K562 (cell line): ENCODE results near the gene LIMS1. TPM values are rescaled to one million over a fixed set of nuclear protein-coding genes. Genes with fewer than 3 reads are reported as not detected.

Experiments used
- CBFB ChIP-seq: sonication (generic); formaldehyde crosslinking; IDR thresholded peaks from 2 replicates; pipeline ENCODE4 v1.4.0; 2020; ENCODE audit warnings: mild to moderate bottlenecking, missing genetic modification reagents
- CGGBP1 ChIP-seq: fragments of 250-450 bp; sonication (Bioruptor Pico); IDR thresholded peaks from 2 replicates; pipeline ENCODE4 v1.9.0; 2021; ENCODE audit warnings: mild to moderate bottlenecking
- ELK1 ChIP-seq: sonication (generic); formaldehyde crosslinking; IDR thresholded peaks from 2 replicates; pipeline ENCODE4 v1.8.1; 2022; ENCODE audit warnings: missing genetic modification reagents
- GABPA ChIP-seq: fragments of 200-800 bp; sonication (Bioruptor generic); conservative IDR thresholded peaks from 2 replicates; pipeline ENCODE4 v1.6.1; 2016; ENCODE audit warnings: low read depth, missing genetic modification characterization, missing compliant biosample characterization
- HSF4 ChIP-seq: fragments of 250-450 bp; sonication (Bioruptor Pico); IDR thresholded peaks from 2 replicates; pipeline ENCODE4 v2.1.2; 2022; ENCODE audit warnings: mild to moderate bottlenecking, moderate library complexity, borderline replicate concordance
- KAT2B ChIP-seq: IDR thresholded peaks from one replicate; pipeline ENCODE4 v1.6.1; 2012; ENCODE audit warnings: low read depth, mild to moderate bottlenecking, control low read depth, inconsistent platforms, low read length, moderate library complexity
- KDM4B ChIP-seq, 2 experiments: fragments of 450-650 bp in 1 of 2; sonication (generic) in 1 of 2; IDR thresholded peaks; 2 replicates each; pipeline ENCODE4 v1.6.1; 2016 to 2017; ENCODE audit warnings: borderline replicate concordance in 2 of 2, antibody characterized with exemption in 1 of 2, low read depth in 1 of 2, mild to moderate bottlenecking in 1 of 2
- KLF16 ChIP-seq: IDR thresholded peaks from 2 replicates; pipeline ENCODE4 v1.6.1; 2016; ENCODE audit warnings: antibody characterized with exemption
- MAFF ChIP-seq: IDR thresholded peaks from 2 replicates; pipeline ENCODE4 v1.6.1; 2012; ENCODE audit warnings: low read length, improper control_type of control experiment
- MIER1 ChIP-seq: fragments of 450-650 bp; IDR thresholded peaks from 2 replicates; pipeline ENCODE4 v1.6.1; 2016; ENCODE audit warnings: antibody characterized with exemption, mild to moderate bottlenecking, low read depth
- MLX ChIP-seq, 2 experiments: fragments of 450-650 bp in 1 of 2; sonication (generic) in 1 of 2; formaldehyde crosslinking; conservative IDR thresholded peaks; 2 replicates each; pipeline versions ENCODE4 v1.4.0 to v1.8.1; 2020 to 2022; ENCODE audit warnings: mild to moderate bottlenecking in 1 of 2, missing genetic modification reagents in 1 of 2
- NEUROD1 ChIP-seq: fragments of 150-350 bp; IDR thresholded peaks from 2 replicates; pipeline ENCODE4 v1.6.1; 2014; ENCODE audit warnings: borderline replicate concordance, low read length, low read depth; ENCODE audit not compliant: partially characterized antibody
- PKNOX1 ChIP-seq: fragments of 450-650 bp; IDR thresholded peaks from 2 replicates; pipeline ENCODE4 v1.6.1; 2016
- PTTG1 ChIP-seq: fragments of 450-650 bp; IDR thresholded peaks from 2 replicates; pipeline ENCODE4 v1.6.1; 2016; ENCODE audit warnings: low read depth, mild to moderate bottlenecking, missing genetic modification characterization, missing compliant biosample characterization
- SFPQ ChIP-seq: fragments of 200-400 bp; formaldehyde crosslinking; IDR thresholded peaks from 2 replicates; pipeline ENCODE4 v1.6.1; 2017; ENCODE audit warnings: mild to moderate bottlenecking, low read depth, low read length, moderate library complexity
- SLC30A9 ChIP-seq: fragments of 250-450 bp; sonication (Bioruptor Pico); IDR thresholded peaks from 2 replicates; pipeline ENCODE4 v1.8.0; 2022; ENCODE audit warnings: mild to moderate bottlenecking, moderate library complexity
- SNIP1 ChIP-seq: fragments of 450-650 bp; IDR thresholded peaks from 2 replicates; pipeline ENCODE4 v1.7.1; 2017; ENCODE audit warnings: low read depth, mild to moderate bottlenecking
- SP1 ChIP-seq: sonication (generic); formaldehyde crosslinking; IDR thresholded peaks from 2 replicates; pipeline ENCODE4 v1.8.1; 2022; ENCODE audit warnings: mild to moderate bottlenecking, missing genetic modification reagents
- XRCC3 ChIP-seq: fragments of 450-650 bp; IDR thresholded peaks from 2 replicates; pipeline ENCODE4 v1.6.1; 2017; ENCODE audit warnings: mild to moderate bottlenecking, moderate library complexity
- ZNF274 ChIP-seq: IDR thresholded peaks from 2 replicates; pipeline ENCODE4 v1.6.1; 2011; ENCODE audit warnings: low read depth, mild to moderate bottlenecking, low read length, moderate library complexity, borderline replicate concordance
- ZNF316 ChIP-seq: fragments of 450-650 bp; IDR thresholded peaks from 2 replicates; pipeline ENCODE4 v1.6.1; 2016
- ZNF445 ChIP-seq: fragments of 250-450 bp; sonication (Bioruptor Pico); IDR thresholded peaks from 2 replicates; pipeline ENCODE4 v1.4.0; 2020; ENCODE audit warnings: low read depth, mild to moderate bottlenecking, moderate library complexity
- polyA plus RNA-seq, 8 experiments: library from polyadenylated mRNA; depleted of rRNA in 4 of 8; stranded (reverse) in 5 of 8; unstranded in 3 of 8; fragments of >200 nt; fragmentation: Nextera tagmentation in 2 of 8; fragmentation: Illumina TruSeq in 1 of 8; extraction: Ambion mirVana in 2 of 8; extraction: Trizol in 1 of 8; gene quantifications; 2 replicates each; pipeline versions ENCODE4 v1.2.1 to v1.2.3, GENCODE V29; 2011 to 2014; ENCODE audit warnings: inconsistent platforms in 1 of 8, missing spikeins in 1 of 8
- total RNA-seq, 7 experiments: library from RNA; depleted of rRNA in 6 of 7; stranded (reverse); fragments of >200 nt in 6 of 7; fragmentation: Illumina TruSeq in 2 of 7; extraction: Trizol in 2 of 7; gene quantifications; 2 replicates each; pipeline versions ENCODE4 v1.2.1 to v1.2.3, GENCODE V29; 2011 to 2021; ENCODE audit warnings: low replicate concordance in 1 of 7
- TF ChIP-seq, protein P1 (sequence below): sonication (generic); formaldehyde crosslinking; IDR thresholded peaks from 2 replicates; pipeline ENCODE4 v1.8.0; 2022; ENCODE audit warnings: missing genetic modification reagents, mild to moderate bottlenecking, moderate library complexity, borderline replicate concordance

The LIMS1 gene
- total and polyA plus RNA-seq, 9 of the 15 experiments (the other 6 are each of a cell fraction or from before 2014, with no cell fraction given) = 52.8 to 134 (median 81.0) TPM

DNA sequence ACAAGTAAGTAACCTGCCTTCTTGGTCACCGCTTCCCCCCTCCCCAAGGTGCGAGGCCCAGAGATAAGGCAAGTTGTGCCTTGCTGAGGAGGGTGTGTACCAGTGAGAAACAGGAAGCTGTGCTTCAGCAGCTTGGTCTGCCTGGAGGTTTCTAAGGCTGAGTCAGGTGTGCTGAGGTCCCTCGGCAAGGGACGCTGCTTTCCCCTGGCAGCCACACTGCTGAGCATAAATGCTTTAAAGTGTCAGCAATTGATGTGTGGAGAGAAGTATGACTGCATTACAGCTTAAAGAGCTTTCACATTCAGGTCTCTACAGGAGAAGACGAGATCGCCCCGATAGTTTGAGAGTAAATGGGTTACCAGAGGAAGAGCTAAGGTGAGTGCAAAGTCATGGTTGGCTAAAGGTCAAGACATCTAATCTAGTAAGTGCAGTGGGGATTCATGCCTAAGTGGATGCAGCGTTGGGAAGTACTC, 86.9 kb downstream of the LIMS1 start (continued):
- no peak for TF ChIP-seq ELK1 (CRISPR knock-in tag)
- no peak for TF ChIP-seq KLF16
- TF ChIP-seq XRCC3 = no peak
- no peak for TF ChIP-seq MAFF
- TF ChIP-seq PTTG1 (tag) = no peak
- TF ChIP-seq ZNF316 = peak; percentile 80
- TF ChIP-seq MIER1 = no peak
- TF ChIP-seq MLX (CRISPR knock-in tag; conservative IDR thresholded peaks at IDR 0.05) = no peak
- TF ChIP-seq GABPA (tag) = 0 out of 2 replicates have a peak, but pooled peaks have one; percentile 7
- TF ChIP-seq SNIP1 = no peak
- no peak for TF ChIP-seq NEUROD1
- TF ChIP-seq, protein P1, sequence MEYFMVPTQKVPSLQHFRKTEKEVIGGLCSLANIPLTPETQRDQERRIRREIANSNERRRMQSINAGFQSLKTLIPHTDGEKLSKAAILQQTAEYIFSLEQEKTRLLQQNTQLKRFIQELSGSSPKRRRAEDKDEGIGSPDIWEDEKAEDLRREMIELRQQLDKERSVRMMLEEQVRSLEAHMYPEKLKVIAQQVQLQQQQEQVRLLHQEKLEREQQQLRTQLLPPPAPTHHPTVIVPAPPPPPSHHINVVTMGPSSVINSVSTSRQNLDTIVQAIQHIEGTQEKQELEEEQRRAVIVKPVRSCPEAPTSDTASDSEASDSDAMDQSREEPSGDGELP (CRISPR knock-in tag) = peak; percentile 37; the same call in 1 of the 2 replicates
- no peak for TF ChIP-seq ZNF445 (CRISPR knock-in tag)
- no peak for TF ChIP-seq HSF4 (CRISPR knock-in tag)
- TF ChIP-seq SLC30A9 (CRISPR knock-in tag) = no peak
- no peak for TF ChIP-seq PKNOX1
- TF ChIP-seq CBFB (CRISPR knock-in tag) = no peak
- TF ChIP-seq ZNF274 = no peak
- no peak for TF ChIP-seq SP1 (CRISPR knock-in tag)
- TF ChIP-seq CGGBP1 (CRISPR knock-in tag) = no peak
- no peak for TF ChIP-seq KDM4B (IDR thresholded peaks at IDR 0.05; ENCODE audit: borderline replicate concordance in 2 of 2, low read depth in 1 of 2)
- no peak for TF ChIP-seq SFPQ
- TF ChIP-seq KAT2B = no peak
